ENCODE measurements around the gene TAC4.

TAC4 gene

GRCh38 chr17:49891271-49891670 is 43.4 kb upstream of the TAC4 start:
- TF ChIP-seq CTCF (IDR thresholded peaks at IDR 0.05; ENCODE audit: unreplicated experiment in 3 of 3), result no peak
- Mint-ChIP-seq H3K4me3 (no peak overlapping the region), H3K4me1 (peaks cover 8% of the 10 kb centered on the region), H3K27ac (no peak overlapping the region), H3K9me3 (no peaks in the 10 kb centered on the region), H3K27me3 (ENCODE audit: low read depth) (peaks cover 82% of the 10 kb centered on the region), H3K36me3 (ENCODE audit: low read depth) (no peaks in the 10 kb centered on the region)

DNA sequence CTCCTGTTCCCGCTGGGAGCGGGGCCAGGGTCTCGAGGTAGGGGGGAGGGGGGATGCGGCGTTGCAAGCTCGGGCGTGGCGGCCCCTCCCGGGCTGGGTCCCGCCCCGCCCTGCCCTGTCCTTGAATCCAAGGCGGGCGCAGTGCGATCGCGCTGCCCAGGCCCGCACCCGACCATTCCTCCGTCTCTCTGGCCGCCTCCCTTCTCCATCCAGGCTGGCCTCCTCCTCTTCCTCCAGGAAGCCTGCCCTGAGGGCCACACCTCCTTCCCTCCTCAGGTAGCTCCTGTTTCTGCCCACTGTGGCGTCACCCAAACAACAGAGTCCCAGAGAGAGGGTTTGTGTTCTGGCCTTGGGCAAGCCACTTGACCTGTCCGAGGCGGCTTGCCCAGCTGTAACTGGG is 43.0 kb upstream of the TAC4 start:
- peaks cover 8% of the 10 kb centered on the region for H3K4me1 Mint-ChIP-seq
- no peak overlapping the region for H3K4me3 Mint-ChIP-seq
- peaks cover 84% of the 10 kb centered on the region for H3K27me3 Mint-ChIP-seq (ENCODE audit: low read depth)
- no peak for TF ChIP-seq CTCF (IDR thresholded peaks at IDR 0.05; ENCODE audit: unreplicated experiment in 3 of 3)
- no peaks in the 10 kb centered on the region for H3K9me3 Mint-ChIP-seq
- no peaks in the 10 kb centered on the region for H3K36me3 Mint-ChIP-seq (ENCODE audit: low read depth)
- H3K27ac Mint-ChIP-seq, result no peak overlapping the region

GRCh38 chr17:49890077-49890821 is 42.4 kb upstream of the TAC4 start:
- Mint-ChIP-seq H3K4me1 (peaks cover 8% of the 10 kb centered on the region), H3K27ac (no peak overlapping the region), H3K27me3 (ENCODE audit: low read depth) (peaks cover 82% of the 10 kb centered on the region), H3K9me3 (no peaks in the 10 kb centered on the region), H3K4me3 (no peak overlapping the region), H3K36me3 (ENCODE audit: low read depth) (no peaks in the 10 kb centered on the region)
- TF ChIP-seq CTCF (IDR thresholded peaks at IDR 0.05; ENCODE audit: unreplicated experiment in 3 of 3), result no peak

GRCh38 chr17:49889500-49889899 is 41.6 kb upstream of the TAC4 start:
- H3K27ac Mint-ChIP-seq, result no peak overlapping the region
- H3K36me3 Mint-ChIP-seq (ENCODE audit: low read depth), result no peaks in the 10 kb centered on the region
- TF ChIP-seq CTCF (IDR thresholded peaks at IDR 0.05; ENCODE audit: unreplicated experiment in 3 of 3), result no peak
- H3K4me3 Mint-ChIP-seq, result no peak overlapping the region
- peaks cover 75% of the 10 kb centered on the region for H3K27me3 Mint-ChIP-seq (ENCODE audit: low read depth)
- H3K9me3 Mint-ChIP-seq, result no peaks in the 10 kb centered on the region
- peaks cover 8% of the 10 kb centered on the region for H3K4me1 Mint-ChIP-seq

DNA sequence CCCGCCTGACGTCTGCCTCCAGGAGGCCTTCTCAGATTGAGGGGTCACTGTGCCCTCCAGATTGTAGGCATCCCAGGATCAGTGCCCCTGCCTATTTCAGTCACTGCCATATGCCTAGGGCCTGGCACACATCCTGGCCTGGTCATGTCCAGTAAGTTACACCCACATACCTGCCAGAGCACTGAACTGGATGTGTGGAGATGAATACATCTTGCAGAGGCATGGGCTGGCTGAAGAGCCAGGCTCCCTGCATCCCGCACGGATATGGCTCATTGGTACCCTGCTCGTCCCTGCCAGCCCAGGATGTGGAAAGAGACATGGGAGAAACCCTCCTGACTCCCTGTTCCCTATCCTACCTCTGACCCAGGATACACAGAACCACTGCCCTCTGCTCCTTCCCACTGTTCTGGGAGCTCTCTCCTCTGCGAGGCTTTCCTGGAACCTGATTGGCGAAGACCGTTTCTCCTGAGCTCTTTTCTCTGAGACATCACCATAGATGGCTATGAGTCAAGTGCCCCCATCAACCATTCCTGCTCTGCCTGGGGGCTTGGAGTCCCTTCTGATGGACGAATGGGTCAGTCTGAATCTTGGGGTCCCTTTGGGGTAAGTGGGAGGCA is 40.0 kb upstream of the TAC4 start:
- no peak for TF ChIP-seq CTCF (IDR thresholded peaks at IDR 0.05; ENCODE audit: unreplicated experiment in 3 of 3)
- Mint-ChIP-seq H3K4me3 (no peak overlapping the region), H3K27ac (peak overlapping the region in 2 of 3 experiments; percentile 55 to 93), H3K27me3 (ENCODE audit: low read depth) (peaks cover 74% of the 10 kb centered on the region), H3K4me1 (peaks cover 8% of the 10 kb centered on the region), H3K36me3 (ENCODE audit: low read depth) (no peaks in the 10 kb centered on the region), H3K9me3 (no peaks in the 10 kb centered on the region)
